ENCODE data around the gene C1orf185.

DNA sequence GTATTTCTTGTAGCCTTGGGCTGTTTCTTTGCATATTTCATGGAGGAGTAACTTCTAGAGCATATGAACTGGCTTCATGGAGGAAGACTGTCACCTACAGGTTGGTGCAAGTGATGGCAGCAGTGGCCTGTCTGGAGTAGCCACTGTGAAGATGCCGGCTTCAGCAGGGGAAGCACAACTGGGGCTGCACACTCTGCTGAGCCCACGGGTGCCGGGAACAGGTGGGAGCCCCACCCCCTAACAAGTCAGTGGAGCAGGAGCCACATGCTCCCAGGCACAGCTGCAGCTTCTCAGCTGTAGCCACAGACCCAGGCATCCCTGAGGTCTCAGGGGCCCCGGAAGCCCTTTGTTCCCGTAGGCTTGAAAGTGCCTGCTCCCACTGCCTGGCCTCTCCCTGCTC lies 43.2 kb upstream of the C1orf185 start:
- TF ChIP-seq, protein P1, sequence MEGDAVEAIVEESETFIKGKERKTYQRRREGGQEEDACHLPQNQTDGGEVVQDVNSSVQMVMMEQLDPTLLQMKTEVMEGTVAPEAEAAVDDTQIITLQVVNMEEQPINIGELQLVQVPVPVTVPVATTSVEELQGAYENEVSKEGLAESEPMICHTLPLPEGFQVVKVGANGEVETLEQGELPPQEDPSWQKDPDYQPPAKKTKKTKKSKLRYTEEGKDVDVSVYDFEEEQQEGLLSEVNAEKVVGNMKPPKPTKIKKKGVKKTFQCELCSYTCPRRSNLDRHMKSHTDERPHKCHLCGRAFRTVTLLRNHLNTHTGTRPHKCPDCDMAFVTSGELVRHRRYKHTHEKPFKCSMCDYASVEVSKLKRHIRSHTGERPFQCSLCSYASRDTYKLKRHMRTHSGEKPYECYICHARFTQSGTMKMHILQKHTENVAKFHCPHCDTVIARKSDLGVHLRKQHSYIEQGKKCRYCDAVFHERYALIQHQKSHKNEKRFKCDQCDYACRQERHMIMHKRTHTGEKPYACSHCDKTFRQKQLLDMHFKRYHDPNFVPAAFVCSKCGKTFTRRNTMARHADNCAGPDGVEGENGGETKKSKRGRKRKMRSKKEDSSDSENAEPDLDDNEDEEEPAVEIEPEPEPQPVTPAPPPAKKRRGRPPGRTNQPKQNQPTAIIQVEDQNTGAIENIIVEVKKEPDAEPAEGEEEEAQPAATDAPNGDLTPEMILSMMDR (conservative IDR thresholded peaks at IDR 0.05; ENCODE audit: low read depth, low read length): peak; percentile 53
- no peak for TF ChIP-seq EZH2 (IDR thresholded peaks at IDR 0.05; ENCODE audit: borderline replicate concordance, low read depth, low read length, poor library complexity, severe bottlenecking)

Measured in A673 (cell line).